NCI-H128 (cell line): ENCODE measurements around the gene ACYP1.
A peak's percentile ranks its signal among the peaks of the same experiment; 100 is the strongest.
"Not testable (repeated sequence)": the region's sequence is repeated elsewhere in the genome, so short reads cannot be mapped to it uniquely, and the experiment has no call there.

Experiments
- DNase-seq: peaks from one replicate; lab custom pipeline; 2025; ENCODE audit not compliant: unreplicated experiment; lab: John Stamatoyannopoulos, UW

ACYP1 gene

GRCh38 chr14:75068294-75069120 is 4.7 kb upstream of the ACYP1 start:
- no peak for DNase-seq

GRCh38 chr14:75067765-75068164 is 3.9 kb upstream of the ACYP1 start:
- DNase-seq = not testable (repeated sequence)

- DNase-seq = no peak
Measured at GRCh38 chr14:75067212-75067611, 3.4 kb upstream of the ACYP1 start.

GRCh38 chr14:75066691-75067090 is 2.9 kb upstream of the ACYP1 start:
- no peak for DNase-seq

- DNase-seq = no peak
Measured at GRCh38 chr14:75064205-75064567, 362 bp upstream of the ACYP1 start.

- no peak for DNase-seq
Measured at GRCh38 chr14:75063013-75063412, 811 bp downstream of the ACYP1 start.

GRCh38 chr14:75060420-75060819 is 3.4 kb downstream of the ACYP1 start:
- no peak for DNase-seq

- DNase-seq = no peak
Measured at GRCh38 chr14:75059642-75060041, 4.2 kb downstream of the ACYP1 start.

GRCh38 chr14:75054421-75054820 is 9.4 kb downstream of the ACYP1 start:
- no peak for DNase-seq

- DNase-seq = no peak
Measured at GRCh38 chr14:75053396-75054291, 10.2 kb downstream of the ACYP1 start.

- DNase-seq = no peak
Measured at GRCh38 chr14:75051556-75051899, 12.3 kb downstream of the ACYP1 start.

- peak; percentile 73 for DNase-seq
Measured at GRCh38 chr14:75050852-75051555, 12.8 kb downstream of the ACYP1 start, which contains the start of gene MLH3. MLH3 (minus strand) TSS chr14:75051467; CDS start chr14:75049655, 1,812 bp downstream.

GRCh38 chr14:75049731-75050201 is 14.1 kb downstream of the ACYP1 start:
- DNase-seq = no peak

- no peak for DNase-seq
Measured at GRCh38 chr14:75049136-75049535, 14.7 kb downstream of the ACYP1 start.

- DNase-seq = no peak
Measured at GRCh38 chr14:75048101-75048500, 15.7 kb downstream of the ACYP1 start.

- DNase-seq = no peak
Measured at GRCh38 chr14:75047506-75047905, 16.3 kb downstream of the ACYP1 start.

GRCh38 chr14:75046899-75047298 is 16.9 kb downstream of the ACYP1 start:
- DNase-seq = no peak

GRCh38 chr14:75046275-75046674 is 17.5 kb downstream of the ACYP1 start:
- no peak for DNase-seq

- DNase-seq = no peak
Measured at GRCh38 chr14:75044752-75045151, 19.1 kb downstream of the ACYP1 start.

- DNase-seq = no peak
Measured at GRCh38 chr14:75044322-75044721, 19.5 kb downstream of the ACYP1 start.

- no peak for DNase-seq
Measured at GRCh38 chr14:75042035-75042434, 21.8 kb downstream of the ACYP1 start.
